HG02763 (cell line): ENCODE results near the gene FAM149B1.
"Not testable (repeated sequence)": the region's sequence is repeated elsewhere in the genome, so short reads cannot be mapped to it uniquely, and the experiment has no call there.

Experiments used
- ATAC-seq: cut with Tn5 transposase; IDR thresholded peaks from one replicate; pipeline ENCODE4 v1.9.1; 2021; ENCODE audit warnings: mild to moderate bottlenecking, moderate library complexity; ENCODE audit not compliant: unreplicated experiment

The FAM149B1 gene

DNA sequence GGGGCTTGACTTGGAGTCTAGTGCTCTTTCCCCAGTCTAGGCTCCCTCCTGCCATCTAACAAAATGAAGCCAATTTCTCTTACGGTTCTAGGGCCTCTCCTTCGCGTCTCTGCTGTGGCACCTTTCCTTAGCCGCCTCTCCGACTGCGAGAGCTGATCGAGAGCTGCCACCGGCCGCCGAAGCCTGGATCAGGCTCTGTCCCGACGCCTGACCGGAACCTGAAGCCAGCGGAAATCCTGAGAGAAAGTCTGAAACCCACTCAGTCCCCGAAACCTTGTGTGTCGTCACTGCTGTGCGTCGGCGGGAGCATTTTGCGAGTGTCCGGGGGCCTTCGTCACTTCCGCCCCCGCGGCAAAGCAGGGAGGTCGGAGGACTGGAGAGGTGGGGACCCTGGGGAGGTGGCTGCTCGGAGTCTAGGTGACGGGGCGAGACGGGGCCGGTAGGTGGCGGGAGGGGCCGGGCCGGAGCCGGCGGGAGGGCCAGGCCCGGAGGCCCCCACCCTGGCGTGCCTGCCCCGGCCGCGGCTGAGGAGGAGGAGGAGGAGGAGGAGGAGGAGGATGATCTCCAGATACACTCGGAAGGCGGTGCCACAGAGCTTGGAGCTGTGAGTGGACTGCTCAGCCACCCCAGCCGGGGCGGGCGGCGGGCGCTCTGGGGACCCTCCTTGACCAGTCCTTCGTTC, at the start of gene FAM149B1, which contains the start of gene ECD:
Gene FAM149B1, plus strand, starts transcription at position 337 of the 682 bp plus-strand sequence. Its CDS starts 221 bp downstream, at position 558.
Gene ECD, minus strand, starts transcription at position 226 of the 682 bp plus-strand sequence. CDS start 4,071 bp downstream, outside the sequence.
- ATAC-seq: peak; percentile 93

- no peak for ATAC-seq
These were observed 48.5 kb upstream of the FAM149B1 start for GRCh38 chr10:73119457-73119856.

- ATAC-seq: no peak
These were observed 48.0 kb upstream of the FAM149B1 start for GRCh38 chr10:73119952-73120351.

DNA sequence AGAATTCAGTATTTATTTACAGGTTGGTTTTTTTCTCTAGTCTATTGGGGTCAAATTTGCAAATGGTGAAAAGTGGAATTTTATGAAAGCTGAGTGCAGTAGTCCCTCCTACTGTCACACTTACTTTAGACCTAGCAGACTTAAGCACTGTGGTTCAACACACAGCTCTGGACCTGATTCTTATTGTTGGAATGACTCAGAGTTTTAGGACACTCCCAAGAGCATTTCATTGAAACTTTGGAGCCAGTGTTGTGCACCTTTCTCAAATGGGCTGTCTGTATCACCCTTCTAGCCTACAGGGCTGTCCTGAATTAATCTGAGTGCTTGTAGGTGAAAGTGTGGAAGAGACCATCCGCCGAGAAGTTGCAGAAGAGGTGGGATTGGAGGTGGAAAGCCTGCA, 41.6 kb upstream of the FAM149B1 start:
- ATAC-seq: no peak

GRCh38 chr10:73131301-73131700, 36.6 kb upstream of the FAM149B1 start:
- no peak for ATAC-seq

GRCh38 chr10:73131913-73132686, 35.8 kb upstream of the FAM149B1 start:
- no peak for ATAC-seq

GRCh38 chr10:73134727-73135126, 33.2 kb upstream of the FAM149B1 start:
- no peak for ATAC-seq

GRCh38 chr10:73136627-73137026, 31.3 kb upstream of the FAM149B1 start:
- no peak for ATAC-seq

DNA sequence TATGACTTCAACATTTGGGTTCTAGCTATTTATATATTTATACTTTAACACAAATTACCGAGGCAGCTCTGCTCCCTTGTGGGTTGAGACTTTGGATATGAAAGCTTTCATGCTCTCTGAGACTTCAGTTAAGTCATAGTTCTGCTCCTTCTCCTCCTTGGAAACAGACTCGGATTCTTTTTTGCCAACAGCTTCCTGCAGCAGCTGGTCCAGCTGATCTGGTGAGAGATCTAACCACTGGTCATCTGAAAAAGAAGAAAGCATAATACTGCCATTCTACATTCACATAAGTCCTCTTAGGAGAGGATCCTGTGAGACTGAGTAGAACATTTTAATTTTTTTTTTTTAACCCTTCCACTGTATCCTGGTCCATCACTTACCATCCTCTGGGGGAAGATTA, 28.7 kb upstream of the FAM149B1 start:
- no peak for ATAC-seq

GRCh38 chr10:73141603-73142002, 26.3 kb upstream of the FAM149B1 start:
- ATAC-seq: no peak

- ATAC-seq: not testable (repeated sequence)
These were observed 17.1 kb upstream of the FAM149B1 start for GRCh38 chr10:73150633-73151413.

GRCh38 chr10:73152009-73152408, 15.9 kb upstream of the FAM149B1 start:
- no peak for ATAC-seq

DNA sequence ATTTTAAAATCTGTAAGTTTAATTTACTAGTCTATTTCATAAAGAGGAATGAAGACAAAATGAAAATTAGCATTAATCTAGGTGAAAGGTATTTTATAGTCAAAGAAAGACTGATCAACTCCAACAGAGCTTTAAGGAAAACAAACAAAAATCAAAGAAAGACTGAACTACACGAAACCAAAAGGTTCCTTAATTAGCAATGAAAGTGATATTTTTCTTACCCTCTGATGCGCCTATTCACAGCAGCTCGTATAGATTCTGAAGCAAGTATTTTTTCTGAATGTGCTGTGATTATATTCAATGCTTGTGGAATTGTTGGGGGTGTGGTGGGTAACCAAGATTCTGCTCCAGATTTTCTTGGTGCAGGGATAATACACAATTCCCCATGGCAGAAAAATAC, 11.9 kb upstream of the FAM149B1 start:
- ATAC-seq: no peak

- no peak for ATAC-seq
These were observed 8.8 kb upstream of the FAM149B1 start for GRCh38 chr10:73159038-73159648.

DNA sequence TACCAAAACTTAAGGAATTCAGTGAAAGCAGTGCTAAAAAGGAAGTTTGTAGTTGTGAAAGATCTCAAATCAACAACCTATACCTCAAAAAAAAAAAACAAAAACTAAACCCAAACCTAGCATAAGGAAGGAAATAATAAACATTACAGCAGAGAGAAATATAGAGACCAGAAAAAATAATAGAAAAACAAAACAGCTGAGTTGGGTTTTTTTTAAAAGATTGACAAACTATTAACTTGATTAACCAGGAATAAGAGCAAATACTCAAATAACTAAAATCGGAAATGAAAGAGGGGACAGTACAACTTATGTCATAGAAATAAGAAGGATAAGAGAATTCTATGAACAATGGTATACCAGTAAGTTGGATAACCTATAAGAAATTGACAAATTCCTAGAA, 6.8 kb upstream of the FAM149B1 start:
- no peak for ATAC-seq

DNA sequence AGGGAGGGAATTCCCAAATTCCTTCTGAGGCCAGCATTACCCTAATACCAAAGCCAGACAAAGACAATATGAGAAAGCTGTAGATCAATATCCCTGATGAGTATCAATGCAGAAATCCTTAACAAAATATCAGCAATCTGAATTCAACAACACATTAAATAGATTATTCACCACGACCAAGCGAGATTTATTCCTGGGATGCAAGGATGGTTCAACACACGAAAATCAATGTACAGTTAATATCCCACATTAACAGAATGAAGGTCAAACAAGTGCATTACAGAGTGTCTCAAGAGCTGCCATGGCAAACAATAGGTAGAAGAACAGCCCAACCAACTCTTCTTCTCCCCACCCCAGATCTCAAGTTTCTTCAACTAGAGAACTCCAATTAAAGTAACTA, 6.3 kb upstream of the FAM149B1 start:
- ATAC-seq: no peak

DNA sequence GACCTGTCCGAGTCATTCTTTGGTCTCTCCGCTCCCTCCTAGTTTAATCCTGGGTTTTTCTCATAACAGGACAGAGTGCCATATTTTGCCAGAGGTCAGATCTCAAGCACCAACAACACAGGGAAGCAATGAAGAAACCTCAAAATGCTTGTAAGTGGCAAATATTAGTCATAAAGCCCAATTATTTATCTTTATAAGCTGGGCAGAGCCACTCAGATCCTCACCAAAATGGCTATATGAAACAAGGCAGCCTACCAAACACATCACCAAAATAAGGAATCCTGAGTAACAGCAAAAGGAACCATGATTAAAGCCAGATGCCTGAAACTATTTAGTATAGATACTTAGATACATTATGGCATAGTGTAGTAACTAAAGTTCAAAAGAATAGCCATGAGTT, 4.8 kb upstream of the FAM149B1 start:
- ATAC-seq: no peak

GRCh38 chr10:73166972-73167371, 947 bp upstream of the FAM149B1 start:
- ATAC-seq: no peak

DNA sequence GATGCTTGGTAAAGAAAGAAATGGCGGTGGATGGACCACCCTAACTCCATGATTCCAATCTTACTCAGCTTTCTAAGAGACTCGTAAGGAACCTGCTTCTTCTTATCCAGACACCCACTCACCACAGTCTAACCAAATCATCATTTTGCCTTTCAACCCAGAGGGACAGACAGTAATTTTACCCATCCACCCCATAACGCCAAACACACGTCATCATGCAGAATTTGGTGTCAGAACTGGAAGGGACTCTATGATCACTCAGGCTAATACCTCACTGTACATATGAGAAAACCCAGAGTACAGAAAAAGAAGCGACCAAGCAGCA, 499 bp upstream of the FAM149B1 start:
- ATAC-seq: no peak

- ATAC-seq: no peak
These were observed 515 bp downstream of the FAM149B1 start for GRCh38 chr10:73168465-73168803.

DNA sequence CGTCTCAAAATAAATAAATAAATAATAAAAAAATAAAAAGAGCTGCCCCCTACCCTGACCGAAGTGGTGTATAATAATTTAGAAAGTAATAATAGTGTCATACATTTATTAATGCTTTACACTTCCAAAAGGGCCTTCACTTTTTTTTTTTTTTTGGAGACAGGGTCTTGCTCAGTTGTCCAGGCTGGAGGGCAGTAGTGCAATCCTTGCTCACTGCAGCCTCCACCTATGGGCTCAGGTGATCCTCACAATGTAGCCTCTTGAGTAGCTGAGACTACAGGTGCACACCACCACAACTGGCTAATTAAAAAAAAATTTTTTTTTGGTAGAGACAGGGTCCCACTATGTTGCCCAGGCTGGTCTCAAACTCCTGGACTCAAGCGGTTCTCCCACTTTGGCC, 1.4 kb downstream of the FAM149B1 start:
- no peak for ATAC-seq
